GM12878 (cell line): ENCODE data around the gene CHAT. TPM values are rescaled to one million over a fixed set of nuclear protein-coding genes. Genes with fewer than 3 reads are reported as not detected.

Experiments
- ATAC-seq: fragments of 200-7000 bp; cut with Tn5 transposase; 3 replicates; pipeline ENCODE4 v1.9.1; 2020; ENCODE audit warnings: mild to moderate bottlenecking, moderate library complexity
- BruUV-seq: library from RNA; stranded (reverse); fragments of 400-500 nt; replicated peaks from 2 replicates; lab custom pipeline; 2021; lab: Mats Ljungman, UMichigan
- CTCF ChIA-PET: fragments of 300-600 bp; sonication (Branson Sonifier 250); formaldehyde crosslinking; extraction: SDS; loops from one replicate; lab custom pipeline; 2021; ENCODE audit warnings: inconsistent platforms; lab: Yijun Ruan, JAX
- POLR2A ChIA-PET: fragments of 350-600 bp; formaldehyde crosslinking; extraction: SDS; loops from one replicate; lab custom pipeline; 2021; ENCODE audit warnings: inconsistent platforms; lab: Charles Lee
- RAD21 ChIA-PET: fragments of 300-600 bp; sonication (Branson Sonifier 250); formaldehyde crosslinking; loops from one replicate; lab custom pipeline; 2023; ENCODE audit warnings: antibody characterized with exemption; ENCODE audit not compliant: unreplicated experiment; lab: Charles Lee
- SMC1A ChIA-PET: fragments of 300-600 bp; sonication (Branson Sonifier 250); formaldehyde crosslinking; loops from one replicate; lab custom pipeline; 2023; ENCODE audit not compliant: unreplicated experiment, uncharacterized antibody; lab: Charles Lee
- DNase-seq: peaks from one replicate; pipeline ENCODE4 v3.0.0-alpha.2; 2011; ENCODE audit warnings: low read depth, low spot score
- FAIRE-seq: peaks from 3 replicates; lab custom pipeline; 2011; peaks lifted over from hg19 to GRCh38; lab: Jason Lieb, UNC
- H2AFZ ChIP-seq: 2 replicates; pipeline ENCODE4 v1.6.0; 2011; ENCODE audit warnings: low read depth, low read length, control low read depth; ENCODE audit not compliant: control insufficient read depth
- H3K27ac ChIP-seq: 2 replicates; pipeline ENCODE4 v1.5.1; 2011; ENCODE audit warnings: control low read depth; ENCODE audit not compliant: control insufficient read depth, insufficient read depth
- H3K27me3 ChIP-seq, 2 experiments: replicated peaks in 1 of 2; 2 replicates each; pipeline versions ENCODE4 v1.6.0 to v1.6.1; 2011; ENCODE audit warnings: low read length in 1 of 2; ENCODE audit not compliant: control insufficient read depth in 2 of 2, insufficient read depth in 2 of 2
- H3K36me3 ChIP-seq, 2 experiments: 2 replicates each; pipeline ENCODE4 v1.5.1; 2011; ENCODE audit warnings: low read length in 1 of 2; ENCODE audit not compliant: control insufficient read depth in 2 of 2, insufficient read depth in 2 of 2
- H3K4me1 ChIP-seq: 2 replicates; pipeline ENCODE4 v1.6.1; 2011; ENCODE audit warnings: mild to moderate bottlenecking, low read length, moderate library complexity, mixed read lengths; ENCODE audit not compliant: control insufficient read depth, insufficient read depth
- H3K4me2 ChIP-seq: 2 replicates; pipeline ENCODE4 v1.6.0; 2011; ENCODE audit warnings: control low read depth; ENCODE audit not compliant: control insufficient read depth, insufficient read depth
- H3K4me3 ChIP-seq: fragments of 200-600 bp; sonication (generic); 2 replicates; pipeline ENCODE4 v1.5.1; 2016
- H3K79me2 ChIP-seq: 2 replicates; pipeline ENCODE4 v1.6.0; 2011; ENCODE audit warnings: low read length; ENCODE audit not compliant: control insufficient read depth, insufficient read depth
- H3K9ac ChIP-seq: 2 replicates; pipeline ENCODE4 v1.8.0; 2011; ENCODE audit warnings: low read length, control low read depth, mixed read lengths; ENCODE audit not compliant: control insufficient read depth, insufficient read depth
- H3K9me3 ChIP-seq: replicated peaks from 3 replicates; pipeline ENCODE4 v1.5.1; 2011; ENCODE audit warnings: mild to moderate bottlenecking, low read length; ENCODE audit not compliant: control insufficient read depth, insufficient read depth
- H4K20me1 ChIP-seq: 2 replicates; pipeline ENCODE4 v1.6.0; 2011; ENCODE audit not compliant: control insufficient read depth, insufficient read depth
- ATF7 ChIP-seq: fragments of 450-650 bp; IDR thresholded peaks from 2 replicates; pipeline ENCODE4 v1.6.1; 2016; ENCODE audit warnings: low read depth, mild to moderate bottlenecking
- BRCA1 ChIP-seq: IDR thresholded peaks from 2 replicates; pipeline ENCODE4 v1.6.1; 2011; ENCODE audit warnings: low read depth, low read length, improper control_type of control experiment
- CBX3 ChIP-seq: fragments of 200-600 bp; sonication (generic); IDR thresholded peaks from 2 replicates; pipeline ENCODE4 v1.6.1; 2016; ENCODE audit warnings: low read depth, borderline replicate concordance
- CUX1 ChIP-seq: IDR thresholded peaks from 2 replicates; pipeline ENCODE4 v1.6.1; 2012; ENCODE audit warnings: improper control_type of control experiment, low read depth, low read length; ENCODE audit not compliant: insufficient replicate concordance
- FOXM1 ChIP-seq: IDR thresholded peaks from 2 replicates; pipeline ENCODE4 v1.6.1; 2012; ENCODE audit warnings: low read depth, mild to moderate bottlenecking, inconsistent platforms, low read length, moderate library complexity
- PKNOX1 ChIP-seq: fragments of 450-650 bp; IDR thresholded peaks from 2 replicates; pipeline ENCODE4 v1.6.1; 2016; ENCODE audit warnings: mild to moderate bottlenecking
- RELA ChIP-seq: fragments of 450-650 bp; IDR thresholded peaks from 2 replicates; pipeline ENCODE4 v1.8.0; 2014; ENCODE audit warnings: borderline replicate concordance; ENCODE audit not compliant: partially characterized antibody
- RUNX3 ChIP-seq: IDR thresholded peaks from 2 replicates; pipeline ENCODE4 v1.6.1; 2012; ENCODE audit warnings: low read length, inconsistent platforms
- SREBF1 ChIP-seq: IDR thresholded peaks from 2 replicates; pipeline ENCODE4 v1.6.1; 2012; ENCODE audit warnings: mild to moderate bottlenecking, low read length
- SREBF2 ChIP-seq: IDR thresholded peaks from 2 replicates; pipeline ENCODE4 v1.6.1; 2012; ENCODE audit warnings: mild to moderate bottlenecking, low read length
- YY1 ChIP-seq: IDR thresholded peaks from 2 replicates; pipeline ENCODE4 v1.6.1; 2011; ENCODE audit warnings: low read depth, mild to moderate bottlenecking, low read length
- WGBS: methylation state at CpG from one replicate; pipeline ENCODE4 v1.1.6; 2016; ENCODE audit warnings: low lambda C conversion rate; ENCODE audit not compliant: insufficient replicate concordance, insufficient coverage; ENCODE audit errors: missing lambda C conversion rate; 5-methylcytosine and 5-hydroxymethylcytosine counted together
- in situ Hi-C: fragments of 300-500 bp; cut with MboI; formaldehyde crosslinking; loops from 9 replicates; pipeline ENCODE4 v1.14.3; 2018; ENCODE audit warnings: mixed read lengths
- intact Hi-C: fragments of 100-400 bp; cut with micrococcal nuclease; formaldehyde crosslinking; loops from one replicate; pipeline ENCODE4 v1.14.2; 2022; ENCODE audit not compliant: unreplicated experiment
- polyA plus RNA-seq, 11 experiments: library from polyadenylated mRNA; depleted of rRNA in 4 of 11; unstranded in 6 of 11; stranded (reverse) in 5 of 11; fragments of >200 nt; fragmentation: Nextera tagmentation in 4 of 11; fragmentation: Illumina TruSeq in 1 of 11; extraction: Ambion mirVana in 4 of 11; extraction: Trizol in 1 of 11; gene quantifications; 1 replicate in 1 of 11; 2 replicates in 10 of 11; pipeline versions ENCODE4 v1.2.1 to v1.2.3, GENCODE V29; 2011 to 2016; ENCODE audit warnings: inconsistent platforms in 2 of 11, missing spikeins in 2 of 11, low read depth in 1 of 11
- total RNA-seq, 4 experiments: library from RNA; depleted of rRNA in 3 of 4; stranded (reverse); fragments of >200 nt in 3 of 4; fragmentation: Illumina TruSeq in 1 of 4; extraction: Trizol in 1 of 4; gene quantifications; 2 replicates each; pipeline versions ENCODE4 v1.2.1 to v1.2.3, GENCODE V29; 2013 to 2021

CHAT gene
- total and polyA plus RNA-seq, 10 of the 15 experiments (the other 5 are each of a cell fraction or from before 2014, with no cell fraction given), result not detected

DNA sequence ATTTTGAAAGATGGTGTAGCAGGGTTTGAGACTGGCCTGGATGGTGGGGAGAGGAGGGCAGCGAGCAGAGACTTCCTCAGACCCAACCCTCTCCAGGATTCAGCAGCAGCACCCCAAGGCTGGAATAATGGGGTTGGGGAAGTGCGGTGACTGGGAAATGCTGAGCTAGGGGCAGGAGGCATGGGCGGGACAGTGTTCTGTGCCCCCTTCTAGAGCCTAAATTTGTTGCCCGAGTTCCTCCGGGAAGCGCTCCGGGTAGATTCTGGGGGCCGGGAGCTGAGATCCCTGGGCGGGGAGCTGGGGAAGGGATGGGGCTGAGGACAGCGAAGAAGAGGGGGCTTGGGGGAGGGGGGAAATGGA, at the start of gene CHAT (continued):
- TF ChIP-seq YY1 (no peak), BRCA1 (no peak), FOXM1 (no peak), PKNOX1 (no peak), CUX1 (no peak)

DNA sequence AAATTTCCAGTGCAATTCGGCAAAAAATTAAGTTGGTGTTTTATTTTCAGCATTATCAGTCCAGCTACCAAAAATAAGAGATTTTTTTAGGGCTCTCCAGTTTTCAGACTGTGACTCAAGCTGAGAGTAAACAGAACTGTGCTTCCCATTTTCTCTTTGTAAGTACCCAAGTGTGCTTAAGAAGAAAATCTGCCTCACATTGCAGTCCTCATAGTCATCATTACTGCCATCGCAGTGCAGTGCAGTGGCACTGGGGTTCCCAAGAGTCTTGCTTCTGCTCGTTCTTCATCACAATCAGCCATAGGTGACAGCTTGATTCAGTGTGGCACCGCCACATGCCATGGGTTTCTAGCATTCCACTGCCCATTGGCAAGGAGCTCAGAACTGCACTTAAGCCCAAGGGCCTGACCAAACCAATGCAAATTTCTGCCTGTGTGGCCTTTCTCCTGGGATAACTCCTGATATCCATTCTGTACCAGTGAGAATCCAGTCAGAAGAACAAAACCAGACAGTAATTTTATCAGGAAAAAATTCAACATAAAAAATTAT, 49.3 kb upstream of the CHAT start:
- no peaks in the 10 kb centered on the region for H3K36me3 ChIP-seq
- no peak overlapping the region for H3K4me2 ChIP-seq
- H3K4me1 ChIP-seq, result no peaks in the 10 kb centered on the region
- H4K20me1 ChIP-seq, result no peaks in the 10 kb centered on the region
- RAD21 ChIA-PET, result interaction anchor here (0.9 kb wide), 1 partner anchor 28 kb away, joined by 3 read pairs; no protein-coding TSS in a partner anchor
- POLR2A ChIA-PET, result no interaction called here
- peaks cover 2% of the 10 kb centered on the region; the same call in 2 of the 3 replicates for H3K9me3 ChIP-seq
- intact Hi-C loops, result no loop called here
- in situ Hi-C loops, result no loop called here
- no peak for DNase-seq
- no peak for FAIRE-seq
- CTCF ChIA-PET, result interaction anchor here (2.2 kb wide), 1 partner anchor 29 kb away, joined by 7 read pairs; no protein-coding TSS in a partner anchor
- H3K27me3 ChIP-seq, result no peaks in the 10 kb centered on the region
- no peak for ATAC-seq
- BruUV-seq, result no TSS peak
- H2AFZ ChIP-seq, result no peak overlapping the region
- no peak overlapping the region for H3K4me3 ChIP-seq
- H3K79me2 ChIP-seq, result no peaks in the 10 kb centered on the region
- SMC1A ChIA-PET, result no interaction called here
- WGBS, result 14% methylated on average over 4 of the region's 4 CpGs
- no peak overlapping the region for H3K9ac ChIP-seq
- H3K27ac ChIP-seq, result no peak overlapping the region
- TF ChIP-seq ATF7 (no peak), SREBF1 (no peak), SREBF2 (no peak), CBX3 (no peak), RUNX3 (no peak), RELA (no peak)
